ENCODE data around the gene MTRFR.
"Not testable (repeated sequence)": the region's sequence is repeated elsewhere in the genome, so short reads cannot be mapped to it uniquely, and the experiment has no call there.

Gene MTRFR
- total RNA-seq: 37.9 reads per million, percentile 62 among the genes with 10 or more reads in this experiment

DNA sequence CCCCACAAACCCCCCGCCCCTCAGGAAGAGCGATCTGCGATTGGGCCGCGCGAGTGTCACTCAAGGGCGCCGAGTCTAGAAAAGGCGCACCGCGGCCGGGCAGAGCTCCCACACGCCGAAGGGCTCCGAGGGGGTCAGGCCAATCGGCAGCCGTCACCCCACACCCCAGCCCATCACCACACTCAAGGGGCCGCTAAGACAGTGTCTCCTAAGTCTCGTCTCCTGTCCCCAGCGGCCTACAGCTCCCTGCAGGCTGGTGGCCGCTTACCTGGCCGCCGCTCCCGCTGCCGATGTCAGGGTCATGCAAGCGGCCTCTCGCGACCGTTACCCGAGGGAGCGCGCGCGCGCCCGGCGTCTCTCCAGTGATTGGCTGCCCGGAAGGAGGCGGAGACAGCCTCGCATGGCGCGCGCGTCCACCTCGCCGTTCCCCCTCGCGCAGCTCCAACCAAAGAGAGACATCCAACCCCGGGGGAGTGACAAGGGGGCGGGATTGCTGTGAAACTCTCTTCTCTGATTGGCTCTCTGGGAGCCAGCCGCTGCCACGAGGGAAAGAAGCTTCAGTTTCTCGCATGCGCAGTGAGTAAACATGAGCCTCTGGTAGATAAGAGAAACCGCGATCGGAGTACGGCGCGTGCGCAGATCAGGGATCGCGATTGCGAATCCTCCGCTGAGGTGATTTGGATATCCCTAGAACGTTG is at the start of gene MTRFR, which contains the start of gene MPHOSPH9:
MTRFR (plus strand) TSS at position 630 of the 698 bp plus-strand sequence. CDS start 20,239 bp downstream, outside the sequence.
MPHOSPH9 (minus strand) TSS at position 335 of the 698 bp plus-strand sequence. CDS start 2,777 bp downstream, outside the sequence.
- DNase-seq: peak; percentile 97

DNA sequence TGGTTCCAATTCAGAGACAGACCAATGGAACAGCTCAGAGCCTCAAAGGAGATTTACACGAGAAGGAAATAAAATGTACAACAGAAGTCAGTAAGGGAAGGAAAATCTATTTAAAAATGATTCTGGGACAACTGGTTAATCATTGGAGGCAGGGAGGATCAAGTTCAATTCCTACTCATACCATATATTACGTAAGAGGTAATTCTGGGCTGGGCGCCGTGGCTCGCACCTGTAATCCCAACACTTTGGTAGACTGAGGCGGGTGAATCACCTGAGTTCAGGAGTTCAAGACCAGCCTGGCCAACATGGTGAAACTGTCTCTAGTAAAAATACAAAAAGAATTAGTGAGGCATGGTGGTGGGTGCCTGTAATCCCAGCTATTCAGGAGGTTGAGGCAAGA is 45.6 kb upstream of the MTRFR start:
- no peak for DNase-seq

DNA sequence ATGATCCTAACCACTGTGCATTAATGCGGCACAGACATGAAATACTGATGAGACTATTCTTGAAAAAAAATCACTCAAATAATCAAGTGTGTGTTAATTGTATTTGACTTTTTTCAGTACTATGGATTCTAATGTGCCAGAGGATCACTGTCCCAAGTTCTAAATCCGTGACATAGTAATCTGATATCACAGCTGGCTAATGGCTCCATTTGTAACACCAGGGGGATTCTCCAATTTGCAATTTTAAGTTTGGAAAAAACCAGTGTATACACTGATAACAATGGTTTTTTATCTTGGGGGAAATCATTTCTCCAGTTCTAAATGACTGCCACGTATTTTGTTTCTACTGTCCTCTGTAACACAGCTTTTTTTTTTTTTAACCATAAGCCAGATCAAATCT is 33.3 kb upstream of the MTRFR start:
- no peak for DNase-seq

DNA sequence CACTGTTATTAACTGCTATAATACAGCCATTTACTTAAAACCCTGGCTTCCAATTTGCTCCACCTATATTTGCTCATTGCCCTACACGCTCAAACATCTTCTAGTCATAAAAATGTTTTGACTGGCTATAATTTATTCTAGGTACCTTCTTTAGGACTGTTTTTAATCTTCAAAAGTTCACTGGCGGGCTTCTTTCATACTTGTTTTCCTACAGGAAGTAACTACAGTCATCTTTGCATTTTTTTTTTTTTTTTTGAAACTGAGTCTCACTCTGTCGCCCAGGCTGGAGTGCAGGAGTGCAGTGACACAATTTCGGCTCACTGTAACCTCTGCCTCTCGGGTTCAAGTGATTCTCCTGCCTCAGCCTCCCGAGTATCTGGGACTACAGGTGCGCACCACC is 32.8 kb upstream of the MTRFR start:
- no peak for DNase-seq

DNA sequence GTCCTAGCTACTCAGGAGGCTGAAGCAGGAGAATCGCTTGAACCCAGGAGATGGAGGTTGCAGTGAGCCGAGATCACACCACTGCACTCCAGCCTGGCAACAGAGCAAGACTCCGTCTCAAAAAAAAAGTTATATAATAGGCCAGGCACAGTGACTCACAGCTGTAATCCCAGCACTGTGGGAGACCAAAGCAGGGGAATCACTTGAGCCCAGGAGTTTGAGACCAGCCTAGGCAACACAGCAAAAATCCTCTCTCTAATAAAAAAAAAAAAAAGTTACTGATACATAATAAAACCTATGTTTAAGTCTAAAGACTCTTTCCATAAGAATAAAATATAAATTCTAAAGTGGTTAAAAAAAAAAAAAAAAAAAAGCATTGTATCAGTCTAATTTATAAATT is 26.4 kb upstream of the MTRFR start:
- DNase-seq: not testable (repeated sequence)

DNA sequence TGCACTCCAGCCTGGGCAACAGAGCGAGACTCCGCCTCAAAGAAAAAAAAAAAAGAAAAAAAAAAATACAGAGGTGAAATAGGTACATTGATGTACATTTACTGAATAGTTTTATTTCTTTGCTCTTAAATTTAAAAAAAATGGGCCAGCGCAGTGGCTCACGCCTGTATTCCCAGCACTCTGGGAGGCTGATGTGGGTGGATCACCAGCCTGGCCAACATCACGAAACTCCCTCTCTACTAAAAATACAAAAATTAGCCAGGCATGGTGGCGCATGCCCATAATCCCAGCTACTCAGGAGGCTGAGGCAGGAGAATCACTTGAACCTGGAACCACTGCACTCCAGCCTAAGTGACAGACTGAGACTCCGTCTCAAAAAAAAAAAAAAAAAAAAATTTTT is 25.4 kb upstream of the MTRFR start:
- DNase-seq: not testable (repeated sequence)

DNA sequence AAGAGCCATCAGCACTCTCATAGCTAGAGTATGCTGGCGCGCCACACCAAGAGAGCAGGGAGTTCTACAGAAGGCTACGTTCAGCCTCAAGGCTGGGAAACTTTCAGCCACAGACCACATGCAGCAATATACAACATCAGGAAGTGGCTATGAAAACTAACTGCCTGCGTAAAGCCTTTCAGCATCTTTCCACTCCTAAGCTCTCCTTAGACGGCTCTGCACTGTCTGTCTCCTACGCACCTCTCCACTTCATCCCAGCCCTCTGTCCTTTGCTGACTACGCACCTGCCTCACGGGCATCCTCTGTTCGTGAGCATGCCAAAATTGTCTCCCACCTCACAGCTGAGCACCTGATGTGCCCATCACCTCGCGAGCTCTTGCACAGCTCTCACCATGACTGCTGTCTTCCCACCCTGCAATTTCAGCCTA is 10.0 kb upstream of the MTRFR start:
- DNase-seq: peak; percentile 34

DNA sequence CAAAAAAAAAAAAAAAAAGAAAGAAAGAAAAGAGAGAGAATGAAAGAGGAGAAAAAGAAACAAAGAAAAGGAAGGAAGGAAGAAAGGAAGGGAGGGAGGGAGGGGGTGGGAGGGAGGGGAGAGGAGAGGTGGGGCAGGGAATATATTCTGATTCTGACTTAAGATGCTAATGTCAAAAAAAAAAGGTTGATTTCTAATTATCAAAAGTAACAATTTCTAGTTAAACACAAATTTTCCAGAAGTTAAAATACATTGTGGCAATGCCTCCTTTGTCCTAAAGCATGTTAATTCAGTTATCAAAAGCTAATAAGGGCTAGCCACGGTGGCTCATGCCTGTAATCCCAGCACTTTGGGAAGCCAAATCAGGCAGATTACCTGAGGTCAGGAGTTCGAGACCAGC is 7.8 kb upstream of the MTRFR start:
- no peak for DNase-seq

DNA sequence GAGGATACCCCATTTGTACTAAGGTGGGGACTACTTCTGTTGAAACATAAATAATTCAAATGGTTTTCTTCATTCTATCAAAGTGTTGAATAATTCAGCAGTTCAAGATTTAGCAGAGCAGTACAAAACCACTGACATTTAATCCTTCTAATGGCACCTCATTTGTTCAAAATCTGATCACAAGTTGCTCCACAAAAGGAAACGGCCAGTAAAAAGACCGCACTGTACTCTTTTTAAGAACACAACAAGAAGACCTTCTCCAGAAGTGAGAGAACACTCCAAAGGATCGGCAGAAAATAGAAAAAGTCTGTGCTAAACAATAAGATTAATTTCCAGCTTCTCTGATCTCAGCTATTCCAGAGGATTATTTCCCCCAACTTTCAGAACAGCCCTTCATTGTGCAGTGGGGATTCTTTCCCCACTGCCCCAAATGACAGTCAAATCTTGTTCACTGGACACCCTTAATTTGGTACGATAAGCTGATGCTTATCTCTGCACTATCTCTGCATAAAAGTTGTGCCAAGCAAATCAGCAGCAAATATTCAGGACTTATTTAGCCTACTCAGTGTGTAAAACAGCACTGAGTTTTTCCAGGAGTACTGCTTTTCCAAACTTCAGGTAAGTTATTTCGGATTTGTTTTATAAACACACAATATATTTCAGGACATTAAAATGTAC is 5.5 kb upstream of the MTRFR start:
- DNase-seq: no peak

DNA sequence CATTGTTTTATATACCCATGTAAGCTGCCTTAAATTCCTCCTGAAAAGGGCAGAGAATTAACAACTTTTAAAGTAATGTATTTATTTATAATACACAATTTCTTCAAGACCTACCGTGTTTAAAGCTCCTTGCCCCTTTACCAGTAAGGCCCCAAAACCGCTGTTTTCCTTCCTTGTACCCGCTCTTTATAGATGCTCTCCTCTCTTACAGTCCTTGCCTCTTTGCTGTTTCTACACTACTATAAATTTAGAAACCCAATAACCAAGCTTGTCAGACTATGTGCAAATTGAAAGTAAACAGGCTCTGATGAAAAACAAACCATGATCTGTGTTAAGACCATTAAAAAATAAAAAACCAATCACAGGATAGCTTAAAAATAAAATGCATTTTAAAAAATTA is 4.2 kb upstream of the MTRFR start:
- no peak for DNase-seq

DNA sequence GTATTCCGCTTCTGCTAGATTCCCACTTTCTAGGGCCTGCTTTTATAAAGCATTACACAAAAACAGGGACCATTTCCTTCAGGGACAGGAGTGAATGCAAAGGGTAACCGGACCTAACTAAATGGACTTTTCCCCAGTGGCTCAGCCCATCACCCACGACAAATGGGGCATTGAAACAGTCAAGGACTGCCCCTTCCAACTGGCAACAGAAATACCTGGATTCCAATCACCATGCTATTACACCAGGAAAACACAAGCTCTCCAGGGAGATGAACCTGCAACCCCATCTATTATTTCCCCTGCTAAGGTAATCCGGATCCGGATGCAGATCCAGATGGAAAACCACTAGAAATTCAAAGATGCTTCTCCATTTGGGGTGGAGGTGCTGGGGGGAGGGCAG is 1.3 kb upstream of the MTRFR start:
- DNase-seq: no peak

DNA sequence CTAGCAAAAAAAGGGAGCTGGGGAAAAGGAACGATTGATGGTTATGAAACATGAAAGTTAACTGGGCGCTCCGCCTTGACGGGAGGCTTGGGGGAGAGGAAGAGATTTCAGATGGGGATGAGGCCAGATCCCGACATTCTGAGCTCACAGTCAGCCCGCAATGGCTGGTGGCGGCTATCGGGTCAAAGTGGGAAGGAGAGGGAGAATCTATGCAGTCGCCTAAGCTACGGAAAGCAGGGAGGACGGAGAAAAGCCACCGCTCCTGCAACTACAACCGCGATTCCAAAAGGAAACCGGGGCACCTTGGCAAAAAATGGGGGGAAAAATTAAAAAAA is 797 bp upstream of the MTRFR start:
- no peak for DNase-seq

DNA sequence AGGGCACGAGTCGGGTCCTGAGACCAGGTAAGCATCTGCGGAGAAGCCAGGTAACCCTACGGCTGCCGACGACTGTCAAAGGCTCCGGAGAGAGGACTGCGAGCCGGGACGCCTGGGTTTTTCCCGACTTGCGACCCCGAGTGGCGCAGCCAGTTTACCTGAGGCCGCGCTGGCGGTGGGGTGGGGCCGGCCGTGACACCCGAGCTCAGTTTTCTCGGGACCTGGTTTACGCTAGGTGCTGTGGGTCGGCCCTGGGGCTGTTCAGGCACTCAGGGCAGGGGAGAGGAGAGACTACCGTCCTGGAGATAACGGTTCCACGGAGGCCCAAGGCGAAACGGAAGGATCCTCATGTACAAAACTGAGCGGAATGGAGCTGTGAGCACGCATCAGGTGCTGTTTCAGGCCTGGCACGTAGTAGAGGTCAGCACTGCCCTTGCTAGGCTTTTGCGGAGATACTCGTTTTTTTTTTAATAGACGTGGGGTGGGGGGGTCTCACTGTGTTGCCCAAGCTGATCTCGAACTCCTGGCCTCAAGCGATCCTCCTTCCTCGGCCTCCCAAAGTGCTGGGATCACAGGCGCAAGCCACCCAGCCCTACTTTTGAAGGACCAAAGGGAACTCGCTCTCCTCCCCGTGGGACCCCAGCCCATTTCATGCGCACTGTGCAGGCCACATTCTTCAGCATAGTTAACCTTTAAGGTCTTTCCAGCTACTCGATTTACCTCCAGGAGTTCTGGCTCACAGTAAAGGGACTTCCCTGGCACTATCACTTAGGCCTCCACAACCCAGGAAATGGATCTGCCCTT is 471 bp downstream of the MTRFR start:
- DNase-seq: no peak

DNA sequence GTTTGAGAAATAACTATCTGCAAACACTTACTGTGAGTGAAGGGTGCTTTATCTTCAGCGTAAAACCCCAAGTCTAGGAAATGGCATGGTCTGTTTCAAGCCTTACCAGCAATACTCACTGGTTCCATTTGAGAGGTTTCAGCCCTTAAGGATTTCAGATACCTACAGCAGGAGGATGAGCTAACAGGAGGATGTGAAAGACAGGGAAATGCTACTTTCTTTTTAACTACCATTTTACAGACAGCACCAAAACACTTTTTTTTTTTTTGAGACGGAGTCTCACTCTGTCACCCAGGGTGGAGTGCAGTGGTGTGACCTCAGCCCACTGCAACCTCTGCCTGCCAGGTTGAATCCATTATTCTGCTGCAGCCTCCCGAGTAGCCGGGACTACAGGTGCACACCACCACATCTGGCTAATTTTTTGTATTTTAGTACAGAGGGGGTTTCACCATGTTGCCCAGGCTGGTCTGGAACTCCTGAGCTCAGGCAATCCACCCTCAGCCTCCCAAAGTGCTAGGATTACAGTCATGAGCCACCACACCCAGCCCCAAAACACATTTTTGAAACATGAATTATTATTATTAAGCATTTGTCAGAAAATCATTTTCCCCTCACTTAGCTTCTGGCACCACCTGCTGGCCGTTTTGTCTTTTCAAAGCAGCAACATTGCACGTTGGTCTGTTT is 4.6 kb downstream of the MTRFR start:
- DNase-seq: peak; percentile 72

DNA sequence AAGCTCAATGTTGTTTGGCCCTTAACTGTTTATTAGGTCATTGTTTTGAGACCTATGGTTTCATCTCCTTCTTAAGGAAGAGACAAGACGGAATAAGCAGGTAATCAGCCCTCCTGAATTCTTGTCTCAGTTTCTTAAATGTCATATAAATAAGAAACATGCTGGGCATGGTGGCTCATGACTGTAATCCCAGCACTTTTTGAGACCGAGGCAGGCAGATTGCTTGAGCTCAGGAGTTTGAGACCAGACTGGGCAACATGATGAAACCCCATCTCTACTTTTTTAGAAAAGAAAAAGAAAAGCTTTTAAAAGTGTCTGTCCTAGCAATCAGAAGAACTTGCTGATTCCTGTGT is 5.1 kb downstream of the MTRFR start:
- no peak for DNase-seq

DNA sequence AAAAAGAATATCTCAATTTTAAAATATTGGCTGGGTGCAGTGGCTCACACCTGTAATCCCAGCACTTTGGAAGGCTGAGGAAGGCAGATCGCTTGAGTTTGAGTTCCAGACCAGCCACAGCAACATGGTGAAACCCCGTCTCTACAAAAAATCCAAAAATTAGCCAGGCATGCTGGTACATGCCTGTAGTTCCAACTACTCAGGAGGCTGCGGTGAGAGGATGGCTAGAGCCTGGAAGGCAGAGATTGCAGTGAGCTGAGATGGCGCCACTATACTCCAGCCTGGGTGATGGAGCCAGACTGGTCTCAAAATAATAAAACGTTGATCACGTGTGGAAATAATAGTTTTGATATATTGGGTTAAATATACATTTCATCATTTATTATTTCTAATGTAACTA is 5.7 kb downstream of the MTRFR start:
- no peak for DNase-seq

DNA sequence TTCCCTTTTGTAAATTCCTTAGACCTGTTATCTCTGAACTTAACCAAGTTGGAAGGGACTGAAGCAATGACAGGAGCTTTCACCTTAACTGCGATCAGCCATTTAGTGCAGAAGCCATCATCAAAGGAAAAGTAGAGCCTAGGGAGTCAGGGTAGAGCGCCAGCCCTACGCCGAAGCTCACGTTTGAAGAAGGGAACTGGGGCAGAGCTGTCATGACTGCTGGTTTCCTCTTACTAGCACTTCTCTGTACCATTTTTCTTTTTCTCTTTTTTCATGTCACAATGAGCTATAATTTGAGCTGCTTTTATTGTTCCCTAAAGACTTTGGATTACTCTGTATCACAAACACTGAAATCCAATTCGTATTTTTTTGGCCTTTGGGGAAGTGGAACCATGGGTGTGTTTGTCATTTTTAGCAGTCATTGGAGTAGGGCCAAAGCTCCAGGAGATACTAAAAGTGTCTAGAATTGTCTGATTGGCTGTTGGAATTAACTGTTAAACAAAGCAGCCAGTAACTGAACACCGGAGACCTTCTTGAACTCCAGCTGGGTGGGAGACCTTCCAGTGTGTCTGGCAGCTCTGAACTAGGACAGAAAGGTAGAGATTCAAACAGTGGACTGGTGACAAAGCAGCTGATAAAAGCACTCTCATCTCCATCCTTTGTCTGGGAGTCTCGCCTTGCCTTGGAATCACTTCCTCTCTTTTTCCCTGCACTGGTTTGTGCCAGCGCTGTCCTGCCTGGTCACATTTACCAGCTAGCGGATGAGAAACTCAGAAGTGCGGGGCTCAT is 9.1 kb downstream of the MTRFR start:
- no peak for DNase-seq

DNA sequence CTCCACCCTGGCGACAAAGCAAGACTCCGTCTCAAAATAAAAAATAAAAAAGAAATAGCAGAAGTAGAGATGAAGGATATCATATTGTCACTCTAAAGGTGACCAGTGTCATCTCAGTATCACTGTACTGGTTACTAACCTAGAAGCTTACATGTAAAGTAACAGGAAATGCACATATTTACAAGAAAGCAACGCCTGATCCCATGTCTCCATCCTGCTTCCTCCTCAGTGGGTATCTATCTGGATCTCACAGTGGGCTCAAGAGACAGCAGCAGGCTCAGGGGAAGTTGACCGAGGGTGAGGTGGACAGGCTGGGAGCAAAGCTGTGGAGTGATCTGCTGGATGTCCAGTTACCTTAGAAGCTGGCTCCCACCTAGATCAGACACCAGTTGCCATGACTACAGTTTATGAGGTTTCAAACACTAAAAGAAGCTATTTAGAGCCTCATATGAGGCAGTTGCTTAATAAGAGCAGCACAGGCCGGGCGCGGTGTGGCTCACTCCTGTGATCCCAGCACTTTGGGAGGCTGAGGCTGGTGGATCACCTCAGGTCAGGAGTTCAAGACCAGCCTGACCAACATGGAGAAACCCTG is 10.5 kb downstream of the MTRFR start:
- DNase-seq: no peak

DNA sequence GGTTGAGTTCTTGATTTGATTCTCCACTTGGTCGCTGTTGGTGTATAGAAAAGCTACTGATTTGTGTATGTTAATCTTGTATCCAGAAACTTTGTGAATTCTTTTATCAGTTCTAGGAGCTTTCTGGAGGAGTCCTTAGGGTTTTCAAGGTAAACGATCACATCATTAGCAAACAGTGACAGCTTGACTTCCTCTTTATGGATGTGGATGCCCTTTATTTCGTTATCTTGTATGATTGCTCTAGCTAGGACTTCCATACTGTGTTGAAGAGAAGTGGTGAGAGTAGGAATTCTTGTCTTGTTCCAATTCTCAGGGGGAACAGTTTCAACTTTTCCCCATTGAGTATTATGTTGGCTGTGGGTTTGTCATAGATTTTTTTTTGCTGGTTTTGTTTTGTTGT is 12.4 kb downstream of the MTRFR start:
- DNase-seq: no peak

DNA sequence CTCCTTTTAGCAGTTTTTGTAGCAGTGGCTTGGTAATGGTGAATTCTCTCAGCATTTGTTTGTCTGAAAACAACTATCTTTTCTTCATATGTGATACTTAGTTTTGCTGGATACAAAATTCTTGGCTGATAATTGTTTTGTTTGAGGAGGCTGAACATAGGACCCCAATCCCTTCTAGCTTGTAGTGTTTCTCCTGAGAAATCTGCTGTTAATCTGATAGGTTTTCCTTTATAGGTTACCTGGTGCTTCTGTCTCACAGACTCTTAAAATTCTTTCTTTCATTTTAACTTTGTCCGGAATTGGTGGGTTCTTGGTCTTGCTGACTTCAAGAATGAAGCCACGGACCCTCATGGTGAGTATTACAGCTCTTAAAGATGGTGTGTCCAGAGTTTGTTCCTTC is 14.9 kb downstream of the MTRFR start:
- not testable (repeated sequence) for DNase-seq

DNA sequence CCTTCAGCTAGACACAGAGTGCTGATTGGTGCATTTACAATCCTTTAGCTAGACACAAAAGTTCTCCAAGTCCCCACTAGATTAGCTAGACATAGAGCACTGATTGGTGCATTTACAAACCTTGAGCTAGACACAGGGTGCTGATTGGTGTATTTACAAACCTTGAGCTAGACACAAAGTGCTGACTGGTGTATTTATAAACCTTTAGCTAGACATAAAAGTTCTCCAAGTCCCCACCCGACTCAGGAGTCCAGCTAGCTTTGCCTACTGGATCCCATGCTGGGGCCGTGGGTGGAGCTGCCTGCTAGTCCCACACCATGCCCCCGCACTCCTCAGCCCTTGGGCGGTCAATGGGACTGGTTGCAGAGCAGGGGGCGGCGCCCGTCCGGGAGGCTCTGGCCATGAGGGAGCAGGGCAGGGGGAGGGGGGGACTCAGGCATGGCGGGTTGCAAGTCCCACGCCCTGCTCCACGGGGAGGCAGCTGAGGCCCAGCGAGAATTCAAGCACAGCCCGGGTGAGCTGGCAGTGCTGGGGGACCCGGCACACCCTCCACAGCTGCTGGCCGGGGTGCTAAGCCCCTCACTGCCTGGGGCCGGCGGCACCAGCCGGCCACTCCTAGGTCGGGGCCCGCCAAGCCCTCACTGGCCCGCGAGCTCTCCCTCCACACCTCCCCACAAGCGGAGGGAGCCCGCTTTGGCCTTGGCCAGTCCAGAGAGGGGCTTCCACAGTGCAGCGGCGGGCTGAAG is 15.9 kb downstream of the MTRFR start:
- DNase-seq: not testable (repeated sequence)

All from effector CD4-positive, alpha-beta T cell (primary cell).